Coronary artery (tissue), 2 donors: Measurements from ENCODE around the gene CADM1.

Experiments used
- DNase-seq: peaks from one replicate; pipeline ENCODE4 v3.0.0-alpha.2; 2017; ENCODE audit warnings: low spot score
- H3K27ac ChIP-seq, 2 donors: fragments of 200-600 bp; sonication (generic); one replicate each; pipeline ENCODE4 v1.5.1; 2016 to 2019
- H3K4me3 ChIP-seq: fragments of 200-600 bp; sonication (generic); 2 replicates; pipeline ENCODE4 v1.5.1; 2016; ENCODE audit warnings: mild to moderate bottlenecking, moderate library complexity
- TF ChIP-seq, protein P1 (sequence below): fragments of 200-600 bp; sonication (generic); IDR thresholded peaks from one replicate; pipeline ENCODE4 v1.5.1; 2019; ENCODE audit warnings: antibody characterized with exemption

The CADM1 gene

GRCh38 chr11:115544422-115544948 lies 40.3 kb upstream of the CADM1 start:
- TF ChIP-seq, protein P1, sequence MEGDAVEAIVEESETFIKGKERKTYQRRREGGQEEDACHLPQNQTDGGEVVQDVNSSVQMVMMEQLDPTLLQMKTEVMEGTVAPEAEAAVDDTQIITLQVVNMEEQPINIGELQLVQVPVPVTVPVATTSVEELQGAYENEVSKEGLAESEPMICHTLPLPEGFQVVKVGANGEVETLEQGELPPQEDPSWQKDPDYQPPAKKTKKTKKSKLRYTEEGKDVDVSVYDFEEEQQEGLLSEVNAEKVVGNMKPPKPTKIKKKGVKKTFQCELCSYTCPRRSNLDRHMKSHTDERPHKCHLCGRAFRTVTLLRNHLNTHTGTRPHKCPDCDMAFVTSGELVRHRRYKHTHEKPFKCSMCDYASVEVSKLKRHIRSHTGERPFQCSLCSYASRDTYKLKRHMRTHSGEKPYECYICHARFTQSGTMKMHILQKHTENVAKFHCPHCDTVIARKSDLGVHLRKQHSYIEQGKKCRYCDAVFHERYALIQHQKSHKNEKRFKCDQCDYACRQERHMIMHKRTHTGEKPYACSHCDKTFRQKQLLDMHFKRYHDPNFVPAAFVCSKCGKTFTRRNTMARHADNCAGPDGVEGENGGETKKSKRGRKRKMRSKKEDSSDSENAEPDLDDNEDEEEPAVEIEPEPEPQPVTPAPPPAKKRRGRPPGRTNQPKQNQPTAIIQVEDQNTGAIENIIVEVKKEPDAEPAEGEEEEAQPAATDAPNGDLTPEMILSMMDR: no peak
- DNase-seq: no peak

DNA sequence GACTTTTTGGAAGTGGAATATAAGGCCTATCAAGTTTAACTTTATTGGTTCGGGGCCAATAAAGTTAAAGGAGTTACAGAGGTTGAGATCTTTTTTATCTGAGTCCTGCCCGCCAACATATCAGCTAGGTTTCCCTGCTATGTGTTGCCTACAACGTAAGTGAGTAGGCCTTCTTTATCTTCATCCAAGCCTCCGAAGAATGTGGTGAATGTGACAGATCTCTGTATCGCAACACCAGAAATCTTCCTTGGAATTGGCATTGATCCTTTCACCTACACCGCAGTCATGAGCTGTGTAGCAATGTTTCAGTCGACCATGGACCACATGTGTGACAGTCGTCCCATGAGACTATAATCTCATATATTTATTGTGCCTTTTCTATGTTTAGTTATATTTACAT lies 37.3 kb upstream of the CADM1 start:
- DNase-seq: no peak
- Histone ChIP-seq H3K27ac (no peak overlapping the region), H3K4me3 (no peak overlapping the region)
- TF ChIP-seq, protein P1: no peak

More at GRCh38 chr11:115544422-115544948, 40.3 kb upstream of the CADM1 start:
- Histone ChIP-seq H3K4me3 (no peak overlapping the region), H3K27ac (no peak overlapping the region)

- no peak overlapping the region for H3K27ac ChIP-seq
- TF ChIP-seq, protein P1: no peak
- H3K4me3 ChIP-seq: no peak overlapping the region
- no peak for DNase-seq
These were observed 35.6 kb upstream of the CADM1 start for GRCh38 chr11:115539844-115540243.

DNA sequence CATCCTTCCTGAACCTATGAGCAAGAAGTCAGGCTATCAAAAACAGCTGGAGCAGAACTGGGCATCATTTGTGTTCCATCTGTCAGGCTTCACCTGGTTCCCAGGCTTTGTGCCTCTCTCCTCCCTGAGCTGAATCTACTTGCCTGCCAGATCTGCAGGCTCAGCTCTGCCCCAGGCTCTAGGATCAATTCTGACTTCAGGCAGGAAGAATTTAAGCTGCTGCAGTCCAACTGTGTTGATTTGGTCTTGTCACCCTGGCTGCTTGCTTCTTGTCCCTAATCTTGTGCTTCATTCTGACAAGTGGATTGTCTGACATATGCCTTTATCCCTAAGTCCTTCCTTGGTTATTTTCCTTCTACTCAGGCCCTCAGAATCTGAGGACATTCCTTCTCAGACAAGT lies 31.6 kb upstream of the CADM1 start:
- no peak for DNase-seq
- Histone ChIP-seq H3K4me3 (no peak overlapping the region), H3K27ac (no peak overlapping the region)
- TF ChIP-seq, protein P1: no peak

DNA sequence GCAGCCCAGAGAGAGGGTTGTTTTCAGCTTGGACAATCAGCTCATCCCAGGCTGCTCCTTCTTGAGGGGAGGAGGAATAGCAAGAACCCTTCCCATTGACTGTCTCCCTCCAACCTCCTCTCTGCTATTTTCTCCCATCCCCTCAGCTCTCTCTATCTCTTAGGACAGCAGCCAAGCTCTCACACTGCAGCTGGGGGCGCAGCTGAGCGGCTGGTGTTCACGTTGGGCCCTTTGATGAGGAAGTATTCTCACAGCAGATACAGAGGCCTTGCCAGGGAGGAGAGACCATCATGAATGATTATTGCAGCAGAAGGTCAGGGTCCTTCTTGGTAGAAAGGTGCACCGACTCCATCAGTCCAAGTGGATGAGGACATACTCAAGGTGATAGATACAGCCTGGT lies 26.5 kb upstream of the CADM1 start:
- Histone ChIP-seq H3K27ac (no peak overlapping the region), H3K4me3 (no peak overlapping the region)
- DNase-seq: no peak
- TF ChIP-seq, protein P1: no peak

GRCh38 chr11:115528225-115528624 lies 24.0 kb upstream of the CADM1 start:
- TF ChIP-seq, protein P1: no peak
- H3K4me3 ChIP-seq: no peak overlapping the region
- no peak overlapping the region for H3K27ac ChIP-seq
- no peak for DNase-seq

GRCh38 chr11:115527534-115528125 lies 23.4 kb upstream of the CADM1 start:
- no peak overlapping the region for H3K27ac ChIP-seq
- no peak overlapping the region for H3K4me3 ChIP-seq
- TF ChIP-seq, protein P1: no peak
- DNase-seq: no peak
